SH-SY5Y (cell line): Measurements from ENCODE around the gene NUP133.

ENCODE experiments used
- GATA2 ChIP-seq: IDR thresholded peaks from 2 replicates; pipeline ENCODE4 v1.6.1; 2011; ENCODE audit warnings: mild to moderate bottlenecking, low read depth, low read length
- GATA3 ChIP-seq: IDR thresholded peaks from 2 replicates; pipeline ENCODE4 v1.6.1; 2011; ENCODE audit warnings: low read depth, mild to moderate bottlenecking, low read length, moderate library complexity

- TF ChIP-seq GATA2, result no peak
- TF ChIP-seq GATA3, result no peak
Observed at GRCh38 chr1:229452956-229453801, 55.0 kb downstream of the NUP133 start.
